Measurements from ENCODE around the gene C1orf198. TPM values are rescaled to one million over a fixed set of nuclear protein-coding genes. Genes with fewer than 3 reads are reported as not detected.

C1orf198 gene
- total and polyA plus RNA-seq, 2 of the 8 experiments (the other 6 are each of a cell fraction or from before 2014, with no cell fraction given): 30.6 to 45.0 TPM

DNA sequence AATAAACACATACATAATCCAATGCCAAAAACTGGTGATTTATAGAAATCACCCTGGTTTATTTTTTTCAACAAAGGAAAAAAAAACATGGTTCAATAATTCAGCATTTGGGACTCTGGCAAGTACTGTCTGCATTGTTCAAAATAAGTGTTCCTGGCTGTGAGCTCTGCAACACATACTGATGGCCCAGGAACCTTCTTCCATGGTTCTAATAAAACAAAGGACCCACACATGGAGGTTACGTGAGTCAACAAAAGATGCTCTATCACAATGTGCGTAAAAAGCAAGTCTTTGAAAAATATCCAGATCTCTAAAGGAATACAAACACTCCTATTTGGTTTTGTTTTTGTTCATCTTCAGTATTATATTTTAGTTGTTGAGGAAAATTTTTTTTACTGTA lies 37.9 kb upstream of the C1orf198 start:
- 91% methylated on average over 2 of the region's 2 CpGs; no CpG with 5 or more reads in 1 of the 2 experiments for WGBS, 2 experiments (ENCODE audit: extremely low coverage in 1 of 2, insufficient coverage in 1 of 2, insufficient read length in 1 of 2, insufficient replicate concordance in 2 of 2, low coverage in 1 of 2, low lambda C conversion rate in 2 of 2, missing lambda C conversion rate in 1 of 2)
- Histone ChIP-seq H2BK120ac (replicated peaks; ENCODE audit: low read depth, low read length) (no peak overlapping the region), H3K14ac (ENCODE audit: insufficient read length) (no peak overlapping the region), H4K91ac (replicated peaks; ENCODE audit: insufficient read length, low read length) (no peak overlapping the region), H3K79me1 (ENCODE audit: low read depth, low read length) (no peaks in the 10 kb centered on the region), H3K36me3 (ENCODE audit: control insufficient read depth in 2 of 4, insufficient read depth in 4 of 4, low read length in 3 of 4) (no peaks in the 10 kb centered on the region; a peak in 1 of 8 replicates), H4K20me1 (replicated peaks in 1 of 2; ENCODE audit: control insufficient read depth in 1 of 2, insufficient read depth in 2 of 2, low read length in 2 of 2) (peaks cover 0 to 3% of the 10 kb centered on the region in 2 experiments), H2BK12ac (ENCODE audit: low read depth, low read length) (no peak overlapping the region), H3K4me1 (replicated peaks in 1 of 4; ENCODE audit: control insufficient read depth in 3 of 4, insufficient read depth in 4 of 4, low read length in 3 of 4) (no peaks in the 10 kb centered on the region; a peak in 1 of 7 replicates), H3K18ac (ENCODE audit: extremely low read depth, low read length) (no peak overlapping the region), H3K23ac (ENCODE audit: insufficient read length) (no peak overlapping the region), H2AFZ (ENCODE audit: low read length) (no peak overlapping the region), H2BK20ac (ENCODE audit: low read length) (no peak overlapping the region), H2BK15ac (ENCODE audit: low read length) (no peak overlapping the region), H3K56ac (replicated peaks; ENCODE audit: insufficient read length, low read depth, low read length) (no peak overlapping the region), H3K27me3 (replicated peaks in 1 of 4; ENCODE audit: control insufficient read depth in 3 of 4, extremely low read depth in 1 of 4, insufficient read depth in 3 of 4, low read length in 3 of 4) (no peaks in the 10 kb centered on the region), H2BK5ac (ENCODE audit: low read depth, low read length) (no peak overlapping the region), H3K4me2 (ENCODE audit: insufficient read depth in 1 of 2, low read depth in 2 of 2, low read length in 2 of 2) (no peak overlapping the region), H3K27ac (ENCODE audit: low read depth, low read length) (no peak overlapping the region), H3K4ac (replicated peaks; ENCODE audit: insufficient read length, low read depth, low read length) (no peak overlapping the region), H3K9ac (replicated peaks in 1 of 4; ENCODE audit: extremely low read depth in 1 of 4, low read depth in 3 of 4, low read length in 3 of 4) (no peak overlapping the region), H2AK5ac (ENCODE audit: low read depth, low read length) (no peak overlapping the region), H4K5ac (ENCODE audit: insufficient read length, low read depth, low read length) (no peak overlapping the region), H3K4me3 (ENCODE audit: extremely low read depth in 1 of 4, insufficient read depth in 2 of 4, low read depth in 3 of 4, low read length in 4 of 4) (no peak overlapping the region), H3K79me2 (ENCODE audit: control insufficient read depth in 1 of 2, insufficient read depth in 2 of 2, low read length in 2 of 2) (no peaks in the 10 kb centered on the region), H3K9me3 (ENCODE audit: insufficient read depth in 2 of 2, low read depth in 1 of 2, low read length in 1 of 2) (no peaks in the 10 kb centered on the region), H3K23me2 (ENCODE audit: low read depth, low read length) (no peaks in the 10 kb centered on the region; the same call in 1 of the 2 replicates), H4K8ac (ENCODE audit: extremely low read depth, insufficient read depth, low read length) (no peak overlapping the region)
- ChIA-PET CTCF (ENCODE audit: partially characterized antibody) (interaction anchor here (0.7 to 3.0 kb wide), 6 partner anchors 11 to 295 kb away, joined by 3 to 9 read pairs (median 4); no protein-coding TSS in a partner anchor), POLR2A (ENCODE audit: partially characterized antibody) (no interaction called here)
- no peak for FAIRE-seq
- no peak for DNase-seq (ENCODE audit: low read depth in 1 of 2, low spot score in 2 of 2)
- TF ChIP-seq EGR1 (IDR thresholded peaks at IDR 0.05; ENCODE audit: borderline replicate concordance, low read depth, low read length) (no peak), ASH2L (IDR thresholded peaks at IDR 0.05; ENCODE audit: low read length) (no peak)
